GM12878 (cell line): ENCODE measurements around the gene GMDS. TPM values are rescaled to one million over a fixed set of nuclear protein-coding genes. Genes with fewer than 3 reads are reported as not detected.

Experiments
- ATAC-seq: fragments of 200-7000 bp; cut with Tn5 transposase; 3 replicates; pipeline ENCODE4 v1.9.1; 2020; ENCODE audit warnings: mild to moderate bottlenecking, moderate library complexity
- BruUV-seq: library from RNA; stranded (reverse); fragments of 400-500 nt; replicated peaks from 2 replicates; lab custom pipeline; 2021; lab: Mats Ljungman, UMichigan
- CTCF ChIA-PET: fragments of 300-600 bp; sonication (Branson Sonifier 250); formaldehyde crosslinking; extraction: SDS; loops from one replicate; lab custom pipeline; 2021; ENCODE audit warnings: inconsistent platforms; lab: Yijun Ruan, JAX
- POLR2A ChIA-PET: fragments of 350-600 bp; formaldehyde crosslinking; extraction: SDS; loops from one replicate; lab custom pipeline; 2021; ENCODE audit warnings: inconsistent platforms; lab: Charles Lee
- RAD21 ChIA-PET: fragments of 300-600 bp; sonication (Branson Sonifier 250); formaldehyde crosslinking; loops from one replicate; lab custom pipeline; 2023; ENCODE audit warnings: antibody characterized with exemption; ENCODE audit not compliant: unreplicated experiment; lab: Charles Lee
- SMC1A ChIA-PET: fragments of 300-600 bp; sonication (Branson Sonifier 250); formaldehyde crosslinking; loops from one replicate; lab custom pipeline; 2023; ENCODE audit not compliant: unreplicated experiment, uncharacterized antibody; lab: Charles Lee
- DNase-seq: peaks from one replicate; pipeline ENCODE4 v3.0.0-alpha.2; 2011; ENCODE audit warnings: low read depth, low spot score
- FAIRE-seq: peaks from 3 replicates; lab custom pipeline; 2011; peaks lifted over from hg19 to GRCh38; lab: Jason Lieb, UNC
- H2AFZ ChIP-seq: 2 replicates; pipeline ENCODE4 v1.6.0; 2011; ENCODE audit warnings: low read depth, low read length, control low read depth; ENCODE audit not compliant: control insufficient read depth
- H3K27ac ChIP-seq: 2 replicates; pipeline ENCODE4 v1.5.1; 2011; ENCODE audit warnings: control low read depth; ENCODE audit not compliant: control insufficient read depth, insufficient read depth
- H3K27me3 ChIP-seq, 2 experiments: replicated peaks in 1 of 2; 2 replicates each; pipeline versions ENCODE4 v1.6.0 to v1.6.1; 2011; ENCODE audit warnings: low read length in 1 of 2; ENCODE audit not compliant: control insufficient read depth in 2 of 2, insufficient read depth in 2 of 2
- H3K36me3 ChIP-seq, 2 experiments: 2 replicates each; pipeline ENCODE4 v1.5.1; 2011; ENCODE audit warnings: low read length in 1 of 2; ENCODE audit not compliant: control insufficient read depth in 2 of 2, insufficient read depth in 2 of 2
- H3K4me1 ChIP-seq: 2 replicates; pipeline ENCODE4 v1.6.1; 2011; ENCODE audit warnings: mild to moderate bottlenecking, low read length, moderate library complexity, mixed read lengths; ENCODE audit not compliant: control insufficient read depth, insufficient read depth
- H3K4me2 ChIP-seq: 2 replicates; pipeline ENCODE4 v1.6.0; 2011; ENCODE audit warnings: control low read depth; ENCODE audit not compliant: control insufficient read depth, insufficient read depth
- H3K4me3 ChIP-seq: fragments of 200-600 bp; sonication (generic); 2 replicates; pipeline ENCODE4 v1.5.1; 2016
- H3K79me2 ChIP-seq: 2 replicates; pipeline ENCODE4 v1.6.0; 2011; ENCODE audit warnings: low read length; ENCODE audit not compliant: control insufficient read depth, insufficient read depth
- H3K9ac ChIP-seq: 2 replicates; pipeline ENCODE4 v1.8.0; 2011; ENCODE audit warnings: low read length, control low read depth, mixed read lengths; ENCODE audit not compliant: control insufficient read depth, insufficient read depth
- H3K9me3 ChIP-seq: replicated peaks from 3 replicates; pipeline ENCODE4 v1.5.1; 2011; ENCODE audit warnings: mild to moderate bottlenecking, low read length; ENCODE audit not compliant: control insufficient read depth, insufficient read depth
- H4K20me1 ChIP-seq: 2 replicates; pipeline ENCODE4 v1.6.0; 2011; ENCODE audit not compliant: control insufficient read depth, insufficient read depth
- BACH1 ChIP-seq: fragments of 450-650 bp; IDR thresholded peaks from 2 replicates; pipeline ENCODE4 v1.6.1; 2017; ENCODE audit warnings: mild to moderate bottlenecking, borderline replicate concordance
- CBFB ChIP-seq: IDR thresholded peaks from 2 replicates; pipeline ENCODE4 v1.6.1; 2016; ENCODE audit warnings: antibody characterized with exemption, low read depth
- CHD2 ChIP-seq: IDR thresholded peaks from 2 replicates; pipeline ENCODE4 v1.6.1; 2011; ENCODE audit warnings: low read depth, low read length, improper control_type of control experiment, borderline replicate concordance
- HDAC6 ChIP-seq: fragments of 200-600 bp; sonication (generic); IDR thresholded peaks from one replicate; pipeline ENCODE4 v1.8.0; 2017; ENCODE audit warnings: antibody characterized with exemption; ENCODE audit not compliant: unreplicated experiment
- IKZF2 ChIP-seq, 2 experiments: fragments of 450-650 bp; IDR thresholded peaks; 2 replicates each; pipeline ENCODE4 v1.6.1; 2017; ENCODE audit warnings: mild to moderate bottlenecking in 2 of 2, moderate library complexity in 2 of 2
- IRF4 ChIP-seq: IDR thresholded peaks from 2 replicates; pipeline ENCODE4 v1.6.1; 2011; ENCODE audit warnings: low read depth, low read length
- IRF5 ChIP-seq: fragments of 450-650 bp; IDR thresholded peaks from 2 replicates; pipeline ENCODE4 v1.6.1; 2017; ENCODE audit warnings: borderline replicate concordance
- MYB ChIP-seq: fragments of 150-350 bp; IDR thresholded peaks from 2 replicates; pipeline ENCODE4 v1.6.1; 2014; ENCODE audit warnings: mild to moderate bottlenecking, low read depth, low read length, borderline replicate concordance
- NRF1 ChIP-seq: conservative IDR thresholded peaks from 2 replicates; pipeline ENCODE4 v1.6.1; 2011; ENCODE audit warnings: mild to moderate bottlenecking, low read depth, low read length, improper control_type of control experiment
- PML ChIP-seq: IDR thresholded peaks from 2 replicates; pipeline ENCODE4 v1.6.1; 2012; ENCODE audit warnings: low read length, inconsistent platforms
- RCOR1 ChIP-seq: conservative IDR thresholded peaks from 2 replicates; pipeline ENCODE4 v1.6.1; 2012; ENCODE audit warnings: low read depth, low read length, improper control_type of control experiment
- SREBF2 ChIP-seq: IDR thresholded peaks from 2 replicates; pipeline ENCODE4 v1.6.1; 2012; ENCODE audit warnings: mild to moderate bottlenecking, low read length
- SUZ12 ChIP-seq: fragments of 200-600 bp; sonication (generic); IDR thresholded peaks from one replicate; pipeline ENCODE4 v1.6.1; 2018; ENCODE audit warnings: antibody characterized with exemption, mild to moderate bottlenecking; ENCODE audit not compliant: unreplicated experiment
- TARDBP ChIP-seq: IDR thresholded peaks from 2 replicates; pipeline ENCODE4 v1.6.1; 2016; ENCODE audit warnings: borderline replicate concordance
- ZBTB4 ChIP-seq: fragments of 450-650 bp; formaldehyde crosslinking; IDR thresholded peaks from 2 replicates; pipeline ENCODE4 v1.4.0; 2022; ENCODE audit warnings: mild to moderate bottlenecking, moderate library complexity
- ZNF622 ChIP-seq: fragments of 450-650 bp; IDR thresholded peaks from 2 replicates; pipeline ENCODE4 v1.6.1; 2017; ENCODE audit warnings: mild to moderate bottlenecking, inconsistent platforms
- ZNF687 ChIP-seq: fragments of 450-650 bp; IDR thresholded peaks from 2 replicates; pipeline ENCODE4 v1.6.1; 2017; ENCODE audit warnings: mild to moderate bottlenecking, moderate library complexity
- WGBS: methylation state at CpG from one replicate; pipeline ENCODE4 v1.1.6; 2016; ENCODE audit warnings: low lambda C conversion rate; ENCODE audit not compliant: insufficient replicate concordance, insufficient coverage; ENCODE audit errors: missing lambda C conversion rate; 5-methylcytosine and 5-hydroxymethylcytosine counted together
- in situ Hi-C: fragments of 300-500 bp; cut with MboI; formaldehyde crosslinking; loops from 9 replicates; pipeline ENCODE4 v1.14.3; 2018; ENCODE audit warnings: mixed read lengths
- intact Hi-C: fragments of 100-400 bp; cut with micrococcal nuclease; formaldehyde crosslinking; loops from one replicate; pipeline ENCODE4 v1.14.2; 2022; ENCODE audit not compliant: unreplicated experiment
- polyA plus RNA-seq, 11 experiments: library from polyadenylated mRNA; depleted of rRNA in 4 of 11; unstranded in 6 of 11; stranded (reverse) in 5 of 11; fragments of >200 nt; fragmentation: Nextera tagmentation in 4 of 11; fragmentation: Illumina TruSeq in 1 of 11; extraction: Ambion mirVana in 4 of 11; extraction: Trizol in 1 of 11; gene quantifications; 1 replicate in 1 of 11; 2 replicates in 10 of 11; pipeline versions ENCODE4 v1.2.1 to v1.2.3, GENCODE V29; 2011 to 2016; ENCODE audit warnings: inconsistent platforms in 2 of 11, missing spikeins in 2 of 11, low read depth in 1 of 11
- total RNA-seq, 4 experiments: library from RNA; depleted of rRNA in 3 of 4; stranded (reverse); fragments of >200 nt in 3 of 4; fragmentation: Illumina TruSeq in 1 of 4; extraction: Trizol in 1 of 4; gene quantifications; 2 replicates each; pipeline versions ENCODE4 v1.2.1 to v1.2.3, GENCODE V29; 2013 to 2021

GMDS gene
- total and polyA plus RNA-seq, 10 of the 15 experiments (the other 5 are each of a cell fraction or from before 2014, with no cell fraction given), result 0.61 to 53.8 (median 29.3) TPM

- Histone ChIP-seq H3K36me3 (no peaks in the 10 kb centered on the region), H3K4me1 (no peaks in the 10 kb centered on the region), H3K27me3 (peaks cover 3 to 5% of the 10 kb centered on the region in 2 experiments), H3K27ac (no peak overlapping the region), H2AFZ (no peak overlapping the region), H3K79me2 (no peaks in the 10 kb centered on the region), H4K20me1 (no peaks in the 10 kb centered on the region), H3K4me2 (no peak overlapping the region), H3K9ac (no peak overlapping the region), H3K4me3 (no peak overlapping the region), H3K9me3 (no peaks in the 10 kb centered on the region)
- CTCF ChIA-PET, result interaction anchor here (0.7 to 3.8 kb wide), 7 partner anchors 19 to 1110 kb away, joined by 3 to 33 read pairs (median 8); no protein-coding TSS in a partner anchor
- intact Hi-C loops, result loop anchor here (10.0 kb wide), 1 partner anchor 846 kb away; no protein-coding TSS in a partner anchor
- ATAC-seq (no peak), DNase-seq (no peak), FAIRE-seq (no peak)
- no TSS peak for BruUV-seq
- WGBS, result 73% methylated on average over 24 of the region's 24 CpGs
- POLR2A ChIA-PET, result no interaction called here
- RAD21 ChIA-PET, result interaction anchor here (0.6 to 1.8 kb wide), 3 partner anchors 19 to 755 kb away, joined by 3 to 8 read pairs (median 5); no protein-coding TSS in a partner anchor
- SMC1A ChIA-PET, result interaction anchor here (1.1 to 1.6 kb wide), 2 partner anchors 505 to 509 kb away, joined by 3 to 6 read pairs; no protein-coding TSS in a partner anchor
- in situ Hi-C loops, result loop anchor here (10.0 to 25.0 kb wide), 2 partner anchors 1156 to 1338 kb away; partner anchors contain the start of gene MYLK4
- TF ChIP-seq CBFB (no peak), NRF1 (no peak), SUZ12 (no peak), RCOR1 (no peak), HDAC6 (no peak), IRF5 (no peak), IRF4 (no peak), TARDBP (no peak), CHD2 (no peak), SREBF2 (no peak), ZNF687 (no peak), PML (no peak), IKZF2 (IDR thresholded peaks at IDR 0.05) (no peak), ZBTB4 (no peak), MYB (no peak), ZNF622 (no peak), BACH1 (no peak)
These were observed 646.5 kb downstream of the GMDS start for GRCh38 chr6:1598886-1599285.
